ENCODE results near the gene AFTPH. TPM values are rescaled to one million over a fixed set of nuclear protein-coding genes. Genes with fewer than 3 reads are reported as not detected.

Gene AFTPH
- total RNA-seq, 4 donors from 2014 or later = 30.3 to 52.8 (median 43.8) TPM

DNA sequence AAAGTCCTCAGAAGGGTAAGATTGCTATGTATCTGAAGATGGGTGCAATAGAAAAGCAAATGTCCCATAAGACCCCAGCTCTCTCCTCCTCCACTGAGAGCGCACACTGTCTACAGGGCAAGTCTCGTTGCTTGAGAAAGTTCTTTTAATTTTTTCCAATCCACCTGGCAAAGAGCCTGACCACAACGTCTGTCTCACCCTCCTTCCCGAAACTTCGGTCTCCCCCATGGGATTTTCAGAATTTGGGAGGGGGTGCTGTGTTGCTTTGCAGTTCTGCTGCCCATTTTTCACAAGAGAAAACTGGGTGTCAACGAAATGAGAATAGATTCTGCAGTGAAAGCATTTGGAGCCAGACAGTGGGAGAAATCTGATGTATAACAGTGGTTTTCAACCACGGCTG is 89.1 kb downstream of the AFTPH start:
- intact Hi-C loops (cut with DNase I) = no loop called here
- WGBS, 2 donors = 53% methylated on average over 7 of the region's 7 CpGs
- DNase-seq = no peak
- Histone ChIP-seq H3K27ac (no peak overlapping the region), H3K9me3 (no peaks in the 10 kb centered on the region), H3K36me3 (no peaks in the 10 kb centered on the region), H3K27me3 (no peaks in the 10 kb centered on the region), H3K4me3 (no peak overlapping the region), H3K4me1 (peaks cover 12 to 34% (median 18%) of the 10 kb centered on the region in 3 donors)
- no peak for TF ChIP-seq POLR2A (IDR thresholded peaks at IDR 0.05)
- TF ChIP-seq, protein P1, sequence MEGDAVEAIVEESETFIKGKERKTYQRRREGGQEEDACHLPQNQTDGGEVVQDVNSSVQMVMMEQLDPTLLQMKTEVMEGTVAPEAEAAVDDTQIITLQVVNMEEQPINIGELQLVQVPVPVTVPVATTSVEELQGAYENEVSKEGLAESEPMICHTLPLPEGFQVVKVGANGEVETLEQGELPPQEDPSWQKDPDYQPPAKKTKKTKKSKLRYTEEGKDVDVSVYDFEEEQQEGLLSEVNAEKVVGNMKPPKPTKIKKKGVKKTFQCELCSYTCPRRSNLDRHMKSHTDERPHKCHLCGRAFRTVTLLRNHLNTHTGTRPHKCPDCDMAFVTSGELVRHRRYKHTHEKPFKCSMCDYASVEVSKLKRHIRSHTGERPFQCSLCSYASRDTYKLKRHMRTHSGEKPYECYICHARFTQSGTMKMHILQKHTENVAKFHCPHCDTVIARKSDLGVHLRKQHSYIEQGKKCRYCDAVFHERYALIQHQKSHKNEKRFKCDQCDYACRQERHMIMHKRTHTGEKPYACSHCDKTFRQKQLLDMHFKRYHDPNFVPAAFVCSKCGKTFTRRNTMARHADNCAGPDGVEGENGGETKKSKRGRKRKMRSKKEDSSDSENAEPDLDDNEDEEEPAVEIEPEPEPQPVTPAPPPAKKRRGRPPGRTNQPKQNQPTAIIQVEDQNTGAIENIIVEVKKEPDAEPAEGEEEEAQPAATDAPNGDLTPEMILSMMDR (IDR thresholded peaks at IDR 0.05) = no peak

DNA sequence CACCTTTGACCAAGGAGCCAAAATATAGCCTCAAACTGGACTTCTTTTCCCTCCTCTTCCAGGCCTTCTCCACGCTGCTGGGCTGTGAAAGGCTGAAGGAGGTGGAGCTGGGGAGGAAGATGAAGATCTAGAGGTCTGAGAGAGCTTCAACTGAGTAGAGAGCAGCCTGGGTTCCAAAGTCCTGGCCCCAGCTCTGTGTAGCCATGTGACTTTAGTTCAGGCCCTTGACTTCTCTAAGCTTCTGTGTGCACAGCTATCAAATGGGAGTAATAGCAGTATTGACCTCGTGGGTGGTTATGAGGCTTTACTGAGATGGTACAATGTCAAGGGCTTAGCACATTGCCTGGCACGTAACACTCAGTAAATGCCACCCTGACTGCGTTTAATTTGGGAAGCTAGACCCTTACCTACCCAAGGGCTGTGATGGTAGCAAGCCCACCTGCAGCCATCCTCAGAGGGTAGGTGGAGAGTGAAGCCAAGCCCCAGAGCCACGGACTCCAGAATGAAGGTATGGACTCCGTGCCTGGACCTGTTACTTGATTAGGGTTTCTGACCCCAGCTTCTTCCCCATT is 91.2 kb downstream of the AFTPH start:
- H3K4me1 ChIP-seq = peaks cover 8 to 20% (median 11%) of the 10 kb centered on the region in 3 donors
- H3K27me3 ChIP-seq = no peaks in the 10 kb centered on the region
- H3K4me3 ChIP-seq = no peak overlapping the region
- DNase-seq = no peak
- H3K27ac ChIP-seq = no peak overlapping the region
- WGBS, 2 donors = 91 to 93% methylated on average over 6 of the region's 6 CpGs
- TF ChIP-seq, protein P1 (IDR thresholded peaks at IDR 0.05) = no peak
- TF ChIP-seq POLR2A (IDR thresholded peaks at IDR 0.05) = no peak
- no peaks in the 10 kb centered on the region for H3K36me3 ChIP-seq
- H3K9me3 ChIP-seq = no peaks in the 10 kb centered on the region
- intact Hi-C loops (cut with DNase I) = no loop called here

DNA sequence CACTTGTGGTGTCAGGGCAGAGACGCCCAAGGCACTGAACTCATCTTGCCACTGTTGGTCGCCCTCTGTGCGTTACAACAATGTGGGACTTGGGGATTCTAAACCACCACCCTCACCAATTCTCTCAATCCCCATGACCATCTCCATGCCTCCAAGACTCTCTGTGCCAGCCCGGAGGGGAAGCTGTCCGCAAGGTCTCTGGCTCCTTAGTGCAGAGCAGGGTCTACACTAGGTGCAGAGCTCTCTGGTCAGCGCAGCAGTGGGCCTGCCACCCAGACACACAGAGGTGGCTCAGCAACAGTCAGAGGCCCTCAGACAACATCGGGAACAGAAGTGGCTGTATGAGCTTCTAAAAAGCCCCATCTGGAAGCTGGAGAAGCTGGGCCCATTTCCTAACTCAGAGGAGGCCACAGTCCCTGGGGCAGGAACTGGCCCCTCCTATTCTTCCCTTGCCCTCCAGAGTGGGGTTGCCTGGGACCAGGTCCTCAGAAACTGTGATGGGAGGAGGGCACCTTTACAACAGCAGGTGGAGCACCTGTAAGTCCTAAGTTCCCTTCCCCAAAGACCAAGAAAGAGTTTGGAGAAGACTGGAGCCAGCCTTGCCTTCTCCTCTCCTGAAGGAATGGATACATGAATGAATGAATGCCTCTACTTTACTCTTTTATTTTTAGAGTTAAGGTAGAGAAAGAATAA is 91.9 kb downstream of the AFTPH start:
- no peak overlapping the region for H3K4me3 ChIP-seq
- 92 to 93% methylated on average over 4 to 5 of the region's 7 CpGs for WGBS, 2 donors
- H3K36me3 ChIP-seq = no peaks in the 10 kb centered on the region
- TF ChIP-seq, protein P1 (IDR thresholded peaks at IDR 0.05) = no peak
- no peak for TF ChIP-seq POLR2A (IDR thresholded peaks at IDR 0.05)
- no peaks in the 10 kb centered on the region for H3K27me3 ChIP-seq
- DNase-seq = no peak
- H3K4me1 ChIP-seq = peaks cover 8 to 20% (median 11%) of the 10 kb centered on the region in 3 donors
- no peak overlapping the region for H3K27ac ChIP-seq
- H3K9me3 ChIP-seq = no peaks in the 10 kb centered on the region
- intact Hi-C loops (cut with DNase I) = no loop called here

DNA sequence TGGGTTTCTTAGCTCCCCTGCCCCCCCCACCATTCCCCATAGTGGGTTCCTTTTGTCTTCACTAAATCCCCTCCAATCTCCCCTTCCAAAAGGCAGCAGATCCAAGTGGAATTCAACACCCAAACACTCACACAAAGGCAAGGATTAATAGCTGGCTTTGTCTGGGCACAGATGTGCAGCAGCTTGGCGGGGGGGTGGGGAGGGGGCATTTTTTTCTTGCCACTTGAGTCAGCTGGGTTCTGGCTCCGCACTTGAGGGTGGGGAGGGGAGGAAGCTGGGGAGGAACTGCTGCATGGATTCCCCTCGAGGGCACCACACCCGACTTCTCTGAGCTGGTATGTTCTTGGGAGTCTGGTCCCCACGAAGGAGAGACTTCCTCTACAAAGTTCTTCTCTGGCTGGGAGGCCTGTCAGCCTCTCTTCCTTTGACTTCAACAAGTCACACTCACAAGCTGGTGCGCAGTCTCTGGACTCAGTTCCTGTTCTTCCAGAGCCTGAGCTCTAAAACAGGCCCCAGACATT is 93.6 kb downstream of the AFTPH start:
- intact Hi-C loops (cut with DNase I) = no loop called here
- H3K9me3 ChIP-seq = no peaks in the 10 kb centered on the region
- no peaks in the 10 kb centered on the region for H3K36me3 ChIP-seq
- 4 to 34% methylated on average over 3 to 4 of the region's 6 CpGs for WGBS, 2 donors
- H3K27me3 ChIP-seq = no peaks in the 10 kb centered on the region
- no peak overlapping the region for H3K4me3 ChIP-seq
- DNase-seq = no peak
- TF ChIP-seq, protein P1 (IDR thresholded peaks at IDR 0.05) = no peak
- TF ChIP-seq POLR2A (IDR thresholded peaks at IDR 0.05) = no peak
- peaks cover 8 to 20% (median 11%) of the 10 kb centered on the region in 3 donors for H3K4me1 ChIP-seq
- H3K27ac ChIP-seq = no peak overlapping the region

DNA sequence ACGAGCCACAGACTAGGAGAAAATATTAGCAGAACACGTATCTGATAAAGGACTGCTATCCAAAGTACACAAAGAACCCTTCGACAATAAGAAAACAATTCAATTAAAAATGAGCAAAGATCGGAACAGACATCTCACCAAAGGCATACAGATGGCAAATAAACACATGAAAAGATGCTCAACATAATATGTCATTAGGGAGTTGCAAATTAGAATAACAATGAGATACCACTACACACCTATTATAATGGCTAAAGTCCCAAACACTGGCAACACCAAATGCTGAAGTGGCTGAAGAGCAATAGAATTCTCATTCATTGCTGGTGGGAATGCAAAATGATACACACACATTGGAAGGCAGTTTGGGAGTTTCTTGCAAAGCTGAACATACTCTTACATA is 96.5 kb downstream of the AFTPH start:
- Histone ChIP-seq H3K27ac (no peak overlapping the region), H3K36me3 (no peaks in the 10 kb centered on the region), H3K9me3 (no peaks in the 10 kb centered on the region), H3K4me3 (no peak overlapping the region), H3K4me1 (peaks cover 8 to 20% (median 11%) of the 10 kb centered on the region in 3 donors), H3K27me3 (no peaks in the 10 kb centered on the region)
- intact Hi-C loops (cut with DNase I) = no loop called here
- TF ChIP-seq, protein P1 (IDR thresholded peaks at IDR 0.05) = no peak
- TF ChIP-seq POLR2A (IDR thresholded peaks at IDR 0.05) = no peak
- DNase-seq = no peak
- 88% methylated on average over 4 of the region's 4 CpGs for WGBS, 2 donors

All from esophagus squamous epithelium (tissue), 5 donors.